NCI-H1930 (cell line): Measurements from ENCODE around the gene PGAM2.
"Not testable (repeated sequence)": the region's sequence is repeated elsewhere in the genome, so short reads cannot be mapped to it uniquely, and the experiment has no call there.

Experiments used
- DNase-seq, 2 experiments: peaks; one replicate each; lab custom pipeline; 2025; lab: John Stamatoyannopoulos, UW

The PGAM2 gene

DNA sequence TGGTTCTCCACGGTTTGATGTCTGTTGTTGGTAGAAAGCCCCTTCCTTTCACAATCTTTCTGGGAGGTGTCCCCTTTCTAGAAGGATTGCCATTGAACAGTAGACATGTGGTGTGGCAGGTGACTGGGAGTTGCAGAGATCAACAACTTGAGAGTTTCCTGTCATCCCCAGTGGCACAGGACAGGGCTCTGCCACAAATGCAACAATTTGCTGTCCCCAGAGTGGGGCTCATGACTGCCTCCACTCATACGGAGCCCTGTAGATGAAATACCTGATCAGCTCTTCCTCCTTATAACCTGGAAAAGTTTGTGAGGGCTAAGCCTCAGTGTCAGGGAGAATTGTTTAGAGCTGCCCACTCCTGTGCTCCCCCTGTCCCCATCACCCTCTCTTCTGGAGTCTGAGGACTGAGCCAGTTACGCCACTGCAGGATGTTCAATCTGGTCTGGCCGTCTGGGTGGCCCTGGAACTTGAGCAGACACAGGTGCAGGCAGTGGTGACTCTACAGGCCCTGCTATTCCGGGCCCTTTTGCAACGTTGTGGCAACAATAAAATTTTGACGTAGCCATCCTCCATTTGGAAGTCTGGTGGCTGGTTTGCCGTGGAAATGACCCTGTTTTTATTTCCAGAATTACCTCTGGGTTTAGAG lies 14.3 kb downstream of the PGAM2 start:
- no peak for DNase-seq

GRCh38 chr7:44050121-44050914 lies 15.0 kb downstream of the PGAM2 start:
- no peak for DNase-seq

GRCh38 chr7:44048031-44048795 lies 17.2 kb downstream of the PGAM2 start:
- DNase-seq: no peak

- DNase-seq: no peak
Measured at GRCh38 chr7:44046321-44047061, 18.9 kb downstream of the PGAM2 start.

GRCh38 chr7:44045226-44046014 lies 19.9 kb downstream of the PGAM2 start:
- DNase-seq: no peak

- peak; percentile 73 to 83 for DNase-seq
Measured at GRCh38 chr7:44044315-44045225, 20.8 kb downstream of the PGAM2 start, which contains the start of gene DBNL. TSS of gene DBNL (plus strand) at chr7:44044702. CDS start at chr7:44044738, 36 bp downstream.

- no peak for DNase-seq
Measured at GRCh38 chr7:44043902-44044301, 21.5 kb downstream of the PGAM2 start.

DNA sequence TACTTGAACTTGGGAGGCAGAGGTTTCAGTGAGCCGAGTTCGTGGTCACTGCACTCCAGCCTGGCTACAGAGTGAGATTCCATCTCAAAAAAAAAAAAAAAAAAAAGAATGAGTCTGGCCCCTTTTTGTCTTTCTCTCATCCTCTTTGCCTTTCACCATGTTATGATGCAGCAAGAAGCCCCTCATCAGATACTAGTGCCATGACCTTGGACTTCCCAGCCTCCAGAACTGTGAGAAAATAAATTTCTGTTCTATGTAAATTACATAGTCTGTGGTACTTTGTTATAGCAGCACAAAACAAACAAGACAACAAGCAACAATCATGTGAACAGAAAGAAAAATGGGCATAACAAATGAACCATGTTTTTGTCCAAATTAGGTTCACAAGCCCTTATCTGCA lies 23.1 kb downstream of the PGAM2 start:
- no peak for DNase-seq

DNA sequence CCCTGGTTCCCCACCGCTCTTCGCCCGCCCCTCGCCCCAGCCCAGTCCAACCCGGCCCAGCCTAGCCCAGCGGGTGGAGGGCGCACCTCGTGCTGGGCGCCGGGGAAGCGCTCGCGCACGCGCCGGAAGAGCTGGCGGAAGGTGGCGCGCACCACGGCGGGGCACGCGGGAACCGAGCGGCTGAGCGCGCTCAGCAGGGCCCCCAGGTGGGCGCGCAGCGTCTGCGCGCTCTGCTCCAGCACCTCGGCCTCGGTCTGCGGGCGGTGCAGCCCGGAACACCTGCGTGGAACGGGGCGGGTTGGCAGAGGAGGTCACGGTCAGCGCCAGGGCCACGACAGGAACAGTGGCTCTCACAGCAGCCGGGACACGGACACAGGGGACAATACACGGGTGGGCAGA lies 24.9 kb downstream of the PGAM2 start:
- peak in 1 of 2 experiments; percentile 34 for DNase-seq

DNA sequence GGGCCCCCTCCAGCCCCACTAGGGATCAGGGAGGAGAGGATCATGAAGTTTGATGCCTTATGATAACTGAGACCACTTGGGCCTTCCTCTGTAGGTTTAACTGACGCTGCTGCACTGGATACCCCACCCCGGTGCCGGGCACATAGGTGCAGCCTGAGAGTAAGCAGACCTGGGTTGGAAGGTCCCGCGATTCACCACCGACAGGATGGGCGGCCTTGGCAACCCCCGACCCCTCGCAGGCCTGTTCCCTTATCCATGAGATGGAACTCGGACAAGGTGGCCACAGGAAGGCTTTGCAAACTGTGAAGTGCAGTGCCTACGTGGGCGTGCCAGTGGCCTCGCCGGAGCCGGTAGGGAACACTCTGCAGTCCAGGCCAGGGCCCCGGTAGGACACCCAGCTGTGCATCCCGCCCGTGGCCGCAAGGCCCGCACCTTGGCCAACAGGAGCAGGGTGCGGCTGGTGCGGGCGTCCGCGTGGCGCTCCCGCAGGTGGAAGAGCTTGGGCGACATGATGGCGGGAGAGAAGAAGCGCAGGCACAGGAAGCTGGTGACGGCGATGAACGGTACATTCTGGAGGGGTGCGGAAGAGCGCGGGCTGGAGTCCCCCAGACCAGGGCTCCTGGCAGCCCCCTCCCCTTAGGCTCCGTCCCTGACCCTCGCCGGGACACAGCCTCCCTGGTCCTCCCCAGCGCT lies 25.4 kb downstream of the PGAM2 start:
- DNase-seq: not testable (repeated sequence)

- peak in 1 of 2 experiments; percentile 8 for DNase-seq
Measured at GRCh38 chr7:44038961-44039558, 26.3 kb downstream of the PGAM2 start.

DNA sequence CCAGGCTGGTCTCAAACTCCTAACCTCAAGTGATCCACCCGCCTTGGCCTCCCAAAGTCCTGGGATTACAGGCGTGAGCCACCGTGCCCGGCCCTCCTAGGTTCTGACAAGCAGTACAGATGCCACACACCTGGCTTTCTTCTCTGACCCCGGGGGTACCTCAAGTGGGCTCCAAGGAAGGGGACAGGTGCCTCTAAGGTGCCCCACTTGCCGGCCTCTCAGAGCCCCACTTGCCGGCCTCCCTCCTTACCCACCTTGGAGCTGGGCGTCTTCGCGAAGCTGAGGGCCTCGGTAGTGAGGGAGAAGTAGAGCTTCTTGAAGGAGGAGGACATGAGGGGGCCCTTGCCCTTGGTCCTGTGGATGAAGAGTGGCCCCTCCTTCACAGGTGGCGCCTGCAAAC lies 26.8 kb downstream of the PGAM2 start:
- DNase-seq: not testable (repeated sequence)

DNA sequence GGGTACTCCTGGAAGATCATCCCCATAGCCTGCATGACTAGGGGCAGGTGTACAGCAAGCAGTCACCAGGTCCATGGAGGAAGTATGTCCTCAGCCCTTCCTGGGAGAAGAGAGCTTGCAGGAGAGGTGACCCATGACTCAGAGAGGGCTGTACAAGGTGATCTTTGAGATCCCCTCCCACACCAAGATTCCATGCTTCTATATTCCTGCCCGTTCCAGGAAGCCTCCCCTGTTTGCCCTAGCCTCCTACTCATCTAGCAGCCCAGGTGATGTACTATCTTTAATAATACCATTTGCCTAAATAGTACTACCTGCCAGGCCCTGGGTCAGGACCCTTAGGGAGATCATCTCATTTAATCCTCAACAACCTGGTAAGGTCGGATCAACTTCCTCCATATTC lies 27.4 kb downstream of the PGAM2 start:
- not testable (repeated sequence) for DNase-seq

- not testable (repeated sequence) for DNase-seq
Measured at GRCh38 chr7:44036364-44036763, 29.0 kb downstream of the PGAM2 start.

GRCh38 chr7:44033971-44034844 lies 31.2 kb downstream of the PGAM2 start:
- DNase-seq: not testable (repeated sequence)

GRCh38 chr7:44032031-44032430 lies 33.3 kb downstream of the PGAM2 start:
- DNase-seq: not testable (repeated sequence)

- DNase-seq: not testable (repeated sequence)
Measured at GRCh38 chr7:44031319-44031718, 34.0 kb downstream of the PGAM2 start.

DNA sequence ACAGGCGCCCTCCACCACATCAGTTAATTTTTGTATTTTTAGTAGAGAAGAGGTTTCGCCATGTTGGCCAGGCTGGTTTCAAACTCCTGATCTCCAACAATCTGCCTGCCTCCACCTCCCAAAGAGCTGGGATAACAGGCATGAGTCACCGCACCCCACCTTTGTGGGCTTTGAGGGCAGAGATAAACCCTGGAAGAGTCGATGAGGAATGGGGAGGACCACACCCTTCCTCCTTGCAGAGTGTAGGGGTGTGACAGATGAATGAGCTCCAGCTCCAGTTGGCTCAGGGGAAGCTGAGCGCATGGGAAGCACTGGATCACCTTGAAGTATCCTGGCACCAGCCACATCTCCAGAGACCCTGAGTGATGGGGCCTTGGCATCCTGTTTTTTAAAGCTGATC lies 35.3 kb downstream of the PGAM2 start:
- not testable (repeated sequence) for DNase-seq
